K562 (cell line): ENCODE measurements around the gene TYW1B. TPM values are rescaled to one million over a fixed set of nuclear protein-coding genes. Genes with fewer than 3 reads are reported as not detected.
A peak's percentile ranks its signal among the peaks of the same experiment; 100 is the strongest.
"Not testable (repeated sequence)": the region's sequence is repeated elsewhere in the genome, so short reads cannot be mapped to it uniquely, and the experiment has no call there.

Experiments
- GABPA ChIP-seq: fragments of 200-800 bp; sonication (Bioruptor generic); conservative IDR thresholded peaks from 2 replicates; pipeline ENCODE4 v1.6.1; 2016; ENCODE audit warnings: low read depth, missing genetic modification characterization, missing compliant biosample characterization
- POLR2A ChIP-seq: fragments of 450-650 bp; conservative IDR thresholded peaks from 2 replicates; pipeline ENCODE4 v1.6.1; 2016
- SIN3A ChIP-seq, 2 experiments: fragments of 150-350 bp in 1 of 2; IDR thresholded peaks; 2 replicates each; pipeline ENCODE4 v1.6.1; 2011 to 2016; ENCODE audit warnings: borderline replicate concordance in 2 of 2, low read depth in 2 of 2, low read length in 2 of 2, mild to moderate bottlenecking in 2 of 2, moderate library complexity in 2 of 2; ENCODE audit not compliant: control insufficient read depth in 1 of 2
- SIN3B ChIP-seq: fragments of 450-650 bp; IDR thresholded peaks from 2 replicates; pipeline ENCODE4 v1.6.1; 2017; ENCODE audit warnings: low read depth, mild to moderate bottlenecking, moderate library complexity
- TAF1 ChIP-seq: IDR thresholded peaks from 2 replicates; pipeline ENCODE4 v1.6.1; 2011; ENCODE audit warnings: mild to moderate bottlenecking, low read length, moderate library complexity; ENCODE audit not compliant: insufficient read depth, control insufficient read depth, severe bottlenecking; ENCODE audit errors: extremely low read depth
- YY1 ChIP-seq, 3 experiments: IDR thresholded peaks; 2 replicates each; pipeline ENCODE4 v1.6.1; 2011; ENCODE audit warnings: low read length in 2 of 3, mild to moderate bottlenecking in 2 of 3, moderate library complexity in 2 of 3, borderline replicate concordance in 1 of 3, control low read depth in 1 of 3, low read depth in 1 of 3; ENCODE audit not compliant: insufficient read depth in 3 of 3, insufficient replicate concordance in 2 of 3, control insufficient read depth in 1 of 3, insufficient read length in 1 of 3; ENCODE audit errors: extremely low read depth in 1 of 3
- ZFP36 ChIP-seq: fragments of 150-350 bp; IDR thresholded peaks from 2 replicates; pipeline ENCODE4 v1.6.1; 2018; ENCODE audit warnings: low read length, low read depth; ENCODE audit not compliant: partially characterized antibody
- polyA plus RNA-seq, 8 experiments: library from polyadenylated mRNA; depleted of rRNA in 4 of 8; stranded (reverse) in 5 of 8; unstranded in 3 of 8; fragments of >200 nt; fragmentation: Nextera tagmentation in 2 of 8; fragmentation: Illumina TruSeq in 1 of 8; extraction: Ambion mirVana in 2 of 8; extraction: Trizol in 1 of 8; gene quantifications; 2 replicates each; pipeline versions ENCODE4 v1.2.1 to v1.2.3, GENCODE V29; 2011 to 2014; ENCODE audit warnings: inconsistent platforms in 1 of 8, missing spikeins in 1 of 8
- total RNA-seq, 7 experiments: library from RNA; depleted of rRNA in 6 of 7; stranded (reverse); fragments of >200 nt in 6 of 7; fragmentation: Illumina TruSeq in 2 of 7; extraction: Trizol in 2 of 7; gene quantifications; 2 replicates each; pipeline versions ENCODE4 v1.2.1 to v1.2.3, GENCODE V29; 2011 to 2021; ENCODE audit warnings: low replicate concordance in 1 of 7
- TF ChIP-seq, protein P1 (sequence below): sonication (generic); formaldehyde crosslinking; IDR thresholded peaks from 2 replicates; pipeline ENCODE4 v1.8.0; 2022; ENCODE audit warnings: mild to moderate bottlenecking, missing genetic modification reagents
- TF ChIP-seq, protein P2 (sequence below), 2 experiments: fragments of 450-650 bp in 1 of 2; sonication (generic) in 1 of 2; formaldehyde crosslinking in 1 of 2; IDR thresholded peaks; 2 replicates each; pipeline versions ENCODE4 v1.7.1 to v1.9.0; 2016 to 2022; ENCODE audit warnings: inconsistent platforms in 1 of 2, mild to moderate bottlenecking in 1 of 2, missing genetic modification reagents in 1 of 2
- TF ChIP-seq, protein P3 (sequence below): fragments of 200-800 bp; sonication (Bioruptor generic); IDR thresholded peaks from 2 replicates; pipeline ENCODE4 v1.6.1; 2017; ENCODE audit warnings: missing genetic modification characterization, missing compliant biosample characterization

TYW1B gene
- total and polyA plus RNA-seq, 9 of the 15 experiments (the other 6 are each of a cell fraction or from before 2014, with no cell fraction given) = 5.8 to 14.7 (median 9.8) TPM

DNA sequence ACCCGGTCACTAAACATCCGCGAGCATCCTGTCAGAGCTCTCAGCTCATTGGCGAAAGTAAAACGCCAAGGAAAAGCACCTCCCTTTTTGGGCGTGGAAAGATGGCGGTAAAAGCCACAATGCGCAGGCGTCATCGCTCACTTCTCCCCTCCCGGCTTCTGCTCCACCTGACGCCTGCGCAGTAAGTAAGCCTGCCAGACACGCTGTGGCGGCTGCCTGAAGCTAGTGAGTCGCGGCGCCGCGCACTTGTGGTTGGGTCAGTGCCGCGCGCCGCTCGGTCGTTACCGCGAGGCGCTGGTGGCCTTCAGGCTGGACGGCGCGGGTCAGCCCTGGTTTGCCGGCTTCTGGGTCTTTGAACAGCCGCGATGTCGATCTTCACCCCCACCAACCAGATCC is 1.3 kb upstream of the TYW1B start (continued):
- TF ChIP-seq, protein P1, sequence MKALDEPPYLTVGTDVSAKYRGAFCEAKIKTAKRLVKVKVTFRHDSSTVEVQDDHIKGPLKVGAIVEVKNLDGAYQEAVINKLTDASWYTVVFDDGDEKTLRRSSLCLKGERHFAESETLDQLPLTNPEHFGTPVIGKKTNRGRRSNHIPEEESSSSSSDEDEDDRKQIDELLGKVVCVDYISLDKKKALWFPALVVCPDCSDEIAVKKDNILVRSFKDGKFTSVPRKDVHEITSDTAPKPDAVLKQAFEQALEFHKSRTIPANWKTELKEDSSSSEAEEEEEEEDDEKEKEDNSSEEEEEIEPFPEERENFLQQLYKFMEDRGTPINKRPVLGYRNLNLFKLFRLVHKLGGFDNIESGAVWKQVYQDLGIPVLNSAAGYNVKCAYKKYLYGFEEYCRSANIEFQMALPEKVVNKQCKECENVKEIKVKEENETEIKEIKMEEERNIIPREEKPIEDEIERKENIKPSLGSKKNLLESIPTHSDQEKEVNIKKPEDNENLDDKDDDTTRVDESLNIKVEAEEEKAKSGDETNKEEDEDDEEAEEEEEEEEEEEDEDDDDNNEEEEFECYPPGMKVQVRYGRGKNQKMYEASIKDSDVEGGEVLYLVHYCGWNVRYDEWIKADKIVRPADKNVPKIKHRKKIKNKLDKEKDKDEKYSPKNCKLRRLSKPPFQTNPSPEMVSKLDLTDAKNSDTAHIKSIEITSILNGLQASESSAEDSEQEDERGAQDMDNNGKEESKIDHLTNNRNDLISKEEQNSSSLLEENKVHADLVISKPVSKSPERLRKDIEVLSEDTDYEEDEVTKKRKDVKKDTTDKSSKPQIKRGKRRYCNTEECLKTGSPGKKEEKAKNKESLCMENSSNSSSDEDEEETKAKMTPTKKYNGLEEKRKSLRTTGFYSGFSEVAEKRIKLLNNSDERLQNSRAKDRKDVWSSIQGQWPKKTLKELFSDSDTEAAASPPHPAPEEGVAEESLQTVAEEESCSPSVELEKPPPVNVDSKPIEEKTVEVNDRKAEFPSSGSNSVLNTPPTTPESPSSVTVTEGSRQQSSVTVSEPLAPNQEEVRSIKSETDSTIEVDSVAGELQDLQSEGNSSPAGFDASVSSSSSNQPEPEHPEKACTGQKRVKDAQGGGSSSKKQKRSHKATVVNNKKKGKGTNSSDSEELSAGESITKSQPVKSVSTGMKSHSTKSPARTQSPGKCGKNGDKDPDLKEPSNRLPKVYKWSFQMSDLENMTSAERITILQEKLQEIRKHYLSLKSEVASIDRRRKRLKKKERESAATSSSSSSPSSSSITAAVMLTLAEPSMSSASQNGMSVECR (CRISPR knock-in tag) = 0 out of 2 replicates have a peak, but pooled peaks have one; percentile 3
- TF ChIP-seq ZFP36 (peak; percentile 22), POLR2A (peak; percentile 95), SIN3B (peak; percentile 62), GABPA (tag) (peak; percentile 94), YY1 (IDR thresholded peaks at IDR 0.05; ENCODE audit: borderline replicate concordance in 1 of 3, control insufficient read depth in 1 of 3, extremely low read depth in 1 of 3, insufficient read depth in 3 of 3, insufficient read length in 1 of 3, insufficient replicate concordance in 2 of 3, low read depth in 1 of 3, low read length in 2 of 3) (peak; percentile 47 to 90 (median 90)), TAF1 (peak; percentile 86), SIN3A (IDR thresholded peaks at IDR 0.05; ENCODE audit: borderline replicate concordance in 2 of 2, control insufficient read depth in 1 of 2, low read depth in 2 of 2, low read length in 2 of 2) (peak in 1 of 2 experiments; percentile 75; a peak in 3 of 4 replicates)
- TF ChIP-seq, protein P2, sequence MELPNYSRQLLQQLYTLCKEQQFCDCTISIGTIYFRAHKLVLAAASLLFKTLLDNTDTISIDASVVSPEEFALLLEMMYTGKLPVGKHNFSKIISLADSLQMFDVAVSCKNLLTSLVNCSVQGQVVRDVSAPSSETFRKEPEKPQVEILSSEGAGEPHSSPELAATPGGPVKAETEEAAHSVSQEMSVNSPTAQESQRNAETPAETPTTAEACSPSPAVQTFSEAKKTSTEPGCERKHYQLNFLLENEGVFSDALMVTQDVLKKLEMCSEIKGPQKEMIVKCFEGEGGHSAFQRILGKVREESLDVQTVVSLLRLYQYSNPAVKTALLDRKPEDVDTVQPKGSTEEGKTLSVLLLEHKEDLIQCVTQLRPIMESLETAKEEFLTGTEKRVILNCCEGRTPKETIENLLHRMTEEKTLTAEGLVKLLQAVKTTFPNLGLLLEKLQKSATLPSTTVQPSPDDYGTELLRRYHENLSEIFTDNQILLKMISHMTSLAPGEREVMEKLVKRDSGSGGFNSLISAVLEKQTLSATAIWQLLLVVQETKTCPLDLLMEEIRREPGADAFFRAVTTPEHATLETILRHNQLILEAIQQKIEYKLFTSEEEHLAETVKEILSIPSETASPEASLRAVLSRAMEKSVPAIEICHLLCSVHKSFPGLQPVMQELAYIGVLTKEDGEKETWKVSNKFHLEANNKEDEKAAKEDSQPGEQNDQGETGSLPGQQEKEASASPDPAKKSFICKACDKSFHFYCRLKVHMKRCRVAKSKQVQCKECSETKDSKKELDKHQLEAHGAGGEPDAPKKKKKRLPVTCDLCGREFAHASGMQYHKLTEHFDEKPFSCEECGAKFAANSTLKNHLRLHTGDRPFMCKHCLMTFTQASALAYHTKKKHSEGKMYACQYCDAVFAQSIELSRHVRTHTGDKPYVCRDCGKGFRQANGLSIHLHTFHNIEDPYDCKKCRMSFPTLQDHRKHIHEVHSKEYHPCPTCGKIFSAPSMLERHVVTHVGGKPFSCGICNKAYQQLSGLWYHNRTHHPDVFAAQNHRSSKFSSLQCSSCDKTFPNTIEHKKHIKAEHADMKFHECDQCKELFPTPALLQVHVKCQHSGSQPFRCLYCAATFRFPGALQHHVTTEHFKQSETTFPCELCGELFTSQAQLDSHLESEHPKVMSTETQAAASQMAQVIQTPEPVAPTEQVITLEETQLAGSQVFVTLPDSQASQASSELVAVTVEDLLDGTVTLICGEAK (IDR thresholded peaks at IDR 0.05) = peak; percentile 97
- TF ChIP-seq, protein P2 (CRISPR knock-in tag; IDR thresholded peaks at IDR 0.05) = not testable (repeated sequence)
- TF ChIP-seq, protein P3, sequence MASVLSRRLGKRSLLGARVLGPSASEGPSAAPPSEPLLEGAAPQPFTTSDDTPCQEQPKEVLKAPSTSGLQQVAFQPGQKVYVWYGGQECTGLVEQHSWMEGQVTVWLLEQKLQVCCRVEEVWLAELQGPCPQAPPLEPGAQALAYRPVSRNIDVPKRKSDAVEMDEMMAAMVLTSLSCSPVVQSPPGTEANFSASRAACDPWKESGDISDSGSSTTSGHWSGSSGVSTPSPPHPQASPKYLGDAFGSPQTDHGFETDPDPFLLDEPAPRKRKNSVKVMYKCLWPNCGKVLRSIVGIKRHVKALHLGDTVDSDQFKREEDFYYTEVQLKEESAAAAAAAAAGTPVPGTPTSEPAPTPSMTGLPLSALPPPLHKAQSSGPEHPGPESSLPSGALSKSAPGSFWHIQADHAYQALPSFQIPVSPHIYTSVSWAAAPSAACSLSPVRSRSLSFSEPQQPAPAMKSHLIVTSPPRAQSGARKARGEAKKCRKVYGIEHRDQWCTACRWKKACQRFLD (CRISPR knock-in tag) = peak; percentile 9; the same call in 1 of the 2 replicates
